Measurements from ENCODE around the gene ATAD2B.
A peak's percentile ranks its signal among the peaks of the same experiment; 100 is the strongest.

The ATAD2B gene

DNA sequence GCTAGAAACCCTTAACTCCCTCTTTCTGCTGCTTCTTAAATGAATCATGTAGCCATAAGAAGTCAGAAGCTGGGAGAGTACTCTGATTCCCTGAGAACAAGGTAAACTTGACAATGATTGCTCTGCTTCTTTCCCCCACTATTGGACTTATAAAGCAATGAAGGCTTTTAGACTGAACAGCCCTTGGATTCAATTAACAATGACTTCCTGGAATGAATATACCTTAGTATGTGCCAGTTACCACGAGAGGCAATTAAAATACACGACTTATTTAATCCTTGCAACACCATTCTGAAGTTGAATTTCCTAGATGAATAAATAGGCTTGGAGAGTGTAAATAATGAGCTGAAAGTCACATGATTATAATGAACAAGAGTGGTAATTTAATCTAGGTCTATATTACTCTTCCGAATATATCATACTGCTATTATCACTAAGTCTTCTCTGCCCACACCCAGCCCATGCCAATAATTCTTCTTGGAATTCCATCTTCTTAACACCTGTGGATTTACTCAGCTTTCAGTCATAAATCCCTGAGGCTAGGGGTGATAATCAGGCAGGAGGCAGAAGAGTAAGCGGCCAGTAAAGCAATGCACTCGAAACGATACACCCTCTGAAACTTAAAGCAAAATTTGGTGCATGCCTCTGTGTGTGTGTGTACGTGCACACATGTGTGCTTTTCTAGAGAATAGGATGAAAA is 170.2 kb downstream of the ATAD2B start:
- H3K9me3 ChIP-seq (ENCODE audit: control extremely low read depth in 1 of 5, control insufficient read depth in 4 of 5, insufficient read depth in 2 of 5, low read depth in 1 of 5, low read length in 4 of 5), result no peaks in the 10 kb centered on the region
- WGBS (ENCODE audit: insufficient coverage), result 100% methylated on average over 4 of the region's 7 CpGs
- H3K36me3 ChIP-seq (ENCODE audit: control insufficient read depth in 4 of 4, insufficient read depth in 4 of 4, low read length in 3 of 4), result peaks cover 13 to 41% (median 24%) of the 10 kb centered on the region in 4 experiments
- no peak overlapping the region for H3K4me3 ChIP-seq (ENCODE audit: control insufficient read depth in 1 of 7, extremely low read depth in 1 of 7, insufficient read depth in 4 of 7, low read depth in 2 of 7, low read length in 6 of 7)
- ChIA-PET POLR2A (interaction anchor here (0.6 kb wide), 1 partner anchor 48 kb away, joined by 3 read pairs; no protein-coding TSS in a partner anchor), CTCF (no interaction called here)
- H3K27ac ChIP-seq (ENCODE audit: insufficient read depth in 1 of 2, low read depth in 1 of 2, low read length in 2 of 2, poor library complexity in 1 of 2, severe bottlenecking in 2 of 2), result no peak overlapping the region
- DNase-seq, result no peak
- peaks cover 0 to 2% (median 0%) of the 10 kb centered on the region in 4 experiments for H3K4me1 ChIP-seq (ENCODE audit: control extremely low read depth in 1 of 4, control insufficient read depth in 4 of 4, insufficient read depth in 4 of 4, low read length in 3 of 4)
- no peaks in the 10 kb centered on the region for H3K27me3 ChIP-seq (replicated peaks in 2 of 5; ENCODE audit: control insufficient read depth in 4 of 5, insufficient read depth in 5 of 5, low read length in 4 of 5)

DNA sequence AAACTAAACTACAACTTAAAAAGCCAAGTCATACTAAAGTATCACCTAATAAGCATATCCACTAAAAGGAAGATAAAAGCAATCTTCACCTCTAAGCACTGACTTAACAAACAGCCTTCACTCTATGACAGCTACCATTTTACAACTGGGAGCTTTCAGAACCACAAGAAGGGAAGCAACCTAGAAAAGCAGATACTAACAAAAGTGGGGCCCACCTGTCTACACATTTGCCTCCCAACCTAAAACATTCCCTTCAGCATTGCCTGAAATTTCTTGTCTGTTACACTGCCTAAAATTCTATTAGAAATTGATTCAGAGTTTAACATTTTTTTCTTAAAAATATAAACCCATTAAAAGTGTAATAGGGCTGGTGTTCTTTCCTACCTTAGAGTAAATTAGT is 172.0 kb downstream of the ATAD2B start:
- CTCF ChIA-PET, result no interaction called here

DNA sequence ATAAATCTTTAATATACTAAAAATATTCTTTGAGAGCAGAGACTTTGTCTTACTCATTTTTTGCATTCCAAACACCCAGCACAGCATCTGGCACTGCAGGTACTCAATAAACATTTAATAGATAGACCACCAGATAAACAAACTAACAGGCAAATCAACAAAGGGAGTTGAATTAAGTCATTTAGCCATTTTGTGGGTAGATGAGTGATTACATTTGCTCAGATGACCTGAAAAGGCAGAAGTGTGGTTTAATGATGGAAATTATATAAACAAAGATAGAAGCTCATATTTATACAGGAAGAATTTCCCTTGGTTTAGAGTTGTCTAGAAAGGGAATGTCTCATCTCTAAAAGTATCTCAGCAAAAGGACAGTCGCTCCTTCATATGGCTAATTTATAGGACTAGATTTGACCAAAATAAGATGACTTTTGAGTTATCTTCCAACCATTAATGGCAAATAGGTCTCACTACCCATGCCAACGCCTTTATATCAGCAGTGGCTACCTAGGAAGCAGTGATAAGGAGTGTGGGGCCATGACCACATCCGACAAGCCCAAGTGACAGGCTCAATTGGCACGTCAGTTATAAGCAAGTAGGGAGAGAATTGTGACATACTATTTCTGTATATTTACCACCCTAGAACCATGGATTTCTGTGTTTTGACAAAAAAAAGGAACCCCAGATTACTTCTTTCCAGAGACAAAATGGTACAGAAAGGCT is 173.5 kb downstream of the ATAD2B start:
- POLR2A ChIA-PET, result no interaction called here
- H3K4me1 ChIP-seq (ENCODE audit: control extremely low read depth in 1 of 4, control insufficient read depth in 4 of 4, insufficient read depth in 4 of 4, low read length in 3 of 4), result no peaks in the 10 kb centered on the region
- no peak for DNase-seq
- no peak overlapping the region for H3K4me3 ChIP-seq (ENCODE audit: control insufficient read depth in 1 of 7, extremely low read depth in 1 of 7, insufficient read depth in 4 of 7, low read depth in 2 of 7, low read length in 6 of 7)
- H3K27me3 ChIP-seq (replicated peaks in 2 of 5; ENCODE audit: control insufficient read depth in 4 of 5, insufficient read depth in 5 of 5, low read length in 4 of 5), result no peaks in the 10 kb centered on the region
- H3K9me3 ChIP-seq (ENCODE audit: control extremely low read depth in 1 of 5, control insufficient read depth in 4 of 5, insufficient read depth in 2 of 5, low read depth in 1 of 5, low read length in 4 of 5), result no peaks in the 10 kb centered on the region
- H3K27ac ChIP-seq (ENCODE audit: insufficient read depth in 1 of 2, low read depth in 1 of 2, low read length in 2 of 2, poor library complexity in 1 of 2, severe bottlenecking in 2 of 2), result no peak overlapping the region
- 100% methylated on average over 2 of the region's 4 CpGs for WGBS (ENCODE audit: insufficient coverage)
- peaks cover 10 to 46% (median 35%) of the 10 kb centered on the region in 4 experiments for H3K36me3 ChIP-seq (ENCODE audit: control insufficient read depth in 4 of 4, insufficient read depth in 4 of 4, low read length in 3 of 4)
- CTCF ChIA-PET, result no interaction called here

More for the DNA sequence above, 172.0 kb downstream of the ATAD2B start:
- Histone ChIP-seq H3K27me3 (replicated peaks in 2 of 5; ENCODE audit: control insufficient read depth in 4 of 5, insufficient read depth in 5 of 5, low read length in 4 of 5) (no peaks in the 10 kb centered on the region), H3K4me3 (ENCODE audit: control insufficient read depth in 1 of 7, extremely low read depth in 1 of 7, insufficient read depth in 4 of 7, low read depth in 2 of 7, low read length in 6 of 7) (no peak overlapping the region), H3K27ac (ENCODE audit: insufficient read depth in 1 of 2, low read depth in 1 of 2, low read length in 2 of 2, poor library complexity in 1 of 2, severe bottlenecking in 2 of 2) (no peak overlapping the region), H3K36me3 (ENCODE audit: control insufficient read depth in 4 of 4, insufficient read depth in 4 of 4, low read length in 3 of 4) (peaks cover 13 to 53% (median 35%) of the 10 kb centered on the region in 4 experiments), H3K4me1 (ENCODE audit: control extremely low read depth in 1 of 4, control insufficient read depth in 4 of 4, insufficient read depth in 4 of 4, low read length in 3 of 4) (no peaks in the 10 kb centered on the region), H3K9me3 (ENCODE audit: control extremely low read depth in 1 of 5, control insufficient read depth in 4 of 5, insufficient read depth in 2 of 5, low read depth in 1 of 5, low read length in 4 of 5) (no peaks in the 10 kb centered on the region)
- no peak for DNase-seq
- POLR2A ChIA-PET, result no interaction called here

DNA sequence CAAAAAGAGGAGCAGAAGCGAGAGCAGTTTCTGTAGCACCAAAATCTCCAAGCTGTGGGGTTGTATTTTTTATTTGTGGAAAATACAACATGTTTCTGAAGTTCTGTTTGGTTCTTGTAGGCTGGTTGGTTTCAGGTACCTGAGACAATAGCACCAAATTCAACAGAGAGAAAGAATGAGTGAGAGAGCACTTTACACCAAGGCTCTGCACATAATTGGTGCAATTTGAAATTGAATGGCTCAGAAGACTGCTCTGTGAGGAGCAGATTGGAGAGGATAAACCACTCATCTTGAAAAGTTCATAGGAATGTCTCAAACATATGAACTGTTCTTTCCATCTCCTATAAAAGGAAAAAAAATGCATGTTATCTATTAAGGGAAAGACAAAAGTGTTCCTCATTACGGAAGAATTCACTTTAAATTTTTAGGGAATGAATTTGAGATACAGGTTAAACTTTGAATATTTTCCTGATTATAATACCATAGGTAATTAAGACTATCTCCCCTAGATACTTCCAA is 175.1 kb downstream of the ATAD2B start:
- Histone ChIP-seq H3K36me3 (ENCODE audit: control insufficient read depth in 4 of 4, insufficient read depth in 4 of 4, low read length in 3 of 4) (peaks cover 9 to 33% (median 24%) of the 10 kb centered on the region in 4 experiments), H3K4me1 (ENCODE audit: control extremely low read depth in 1 of 4, control insufficient read depth in 4 of 4, insufficient read depth in 4 of 4, low read length in 3 of 4) (no peaks in the 10 kb centered on the region), H3K4me3 (ENCODE audit: control insufficient read depth in 1 of 7, extremely low read depth in 1 of 7, insufficient read depth in 4 of 7, low read depth in 2 of 7, low read length in 6 of 7) (no peak overlapping the region), H3K27ac (ENCODE audit: insufficient read depth in 1 of 2, low read depth in 1 of 2, low read length in 2 of 2, poor library complexity in 1 of 2, severe bottlenecking in 2 of 2) (no peak overlapping the region), H3K9me3 (ENCODE audit: control extremely low read depth in 1 of 5, control insufficient read depth in 4 of 5, insufficient read depth in 2 of 5, low read depth in 1 of 5, low read length in 4 of 5) (no peaks in the 10 kb centered on the region), H3K27me3 (replicated peaks in 2 of 5; ENCODE audit: control insufficient read depth in 4 of 5, insufficient read depth in 5 of 5, low read length in 4 of 5) (no peaks in the 10 kb centered on the region)
- ChIA-PET CTCF (interaction anchor here (1.4 kb wide), 1 partner anchor 8 kb away, joined by 3 read pairs; no protein-coding TSS in a partner anchor), POLR2A (no interaction called here)
- 83% methylated on average over 1 of the region's 2 CpGs for WGBS (ENCODE audit: insufficient coverage)
- DNase-seq, result no peak

DNA sequence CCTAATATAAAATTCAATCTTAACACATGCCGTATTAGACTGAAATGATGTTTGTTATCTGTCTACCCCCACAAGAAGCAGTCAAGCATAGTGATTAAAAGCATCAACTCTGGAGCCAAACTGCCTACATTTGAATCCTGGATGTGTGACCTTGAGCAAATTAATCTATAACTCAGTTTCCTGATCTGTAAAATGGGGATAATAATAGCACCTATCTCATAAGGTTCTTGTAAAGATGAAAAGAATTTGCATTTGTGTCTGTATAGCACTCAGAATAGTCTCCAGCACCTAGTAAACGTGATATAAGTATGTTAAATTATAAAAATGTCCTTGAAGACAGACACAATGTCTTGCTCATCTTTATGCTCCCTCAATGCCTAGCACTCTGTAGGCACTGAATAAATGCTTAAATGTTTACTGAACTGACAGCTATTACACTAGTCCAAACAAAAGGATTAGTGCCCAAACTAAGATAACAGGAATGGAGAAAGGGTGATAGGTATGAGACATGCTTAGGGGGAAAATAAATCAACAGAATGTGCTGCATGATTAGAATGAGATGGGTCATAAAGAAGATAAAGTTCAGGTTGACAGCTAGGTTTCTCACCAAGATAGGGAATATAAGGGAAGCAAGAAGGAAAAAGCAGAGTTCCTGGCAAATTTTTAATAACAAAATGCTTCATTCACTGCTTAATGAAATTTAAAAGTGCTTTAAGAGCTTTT is 180.6 kb downstream of the ATAD2B start:
- H3K9me3 ChIP-seq (ENCODE audit: control extremely low read depth in 1 of 5, control insufficient read depth in 4 of 5, insufficient read depth in 2 of 5, low read depth in 1 of 5, low read length in 4 of 5), result no peaks in the 10 kb centered on the region
- 100% methylated on average over 1 of the region's 2 CpGs for WGBS (ENCODE audit: insufficient coverage)
- ChIA-PET POLR2A (no interaction called here), CTCF (no interaction called here)
- no peak overlapping the region for H3K27ac ChIP-seq (ENCODE audit: insufficient read depth in 1 of 2, low read depth in 1 of 2, low read length in 2 of 2, poor library complexity in 1 of 2, severe bottlenecking in 2 of 2)
- no peaks in the 10 kb centered on the region for H3K27me3 ChIP-seq (replicated peaks in 2 of 5; ENCODE audit: control insufficient read depth in 4 of 5, insufficient read depth in 5 of 5, low read length in 4 of 5)
- H3K4me3 ChIP-seq (ENCODE audit: control insufficient read depth in 1 of 7, extremely low read depth in 1 of 7, insufficient read depth in 4 of 7, low read depth in 2 of 7, low read length in 6 of 7), result no peak overlapping the region
- H3K4me1 ChIP-seq (ENCODE audit: control extremely low read depth in 1 of 4, control insufficient read depth in 4 of 4, insufficient read depth in 4 of 4, low read length in 3 of 4), result no peaks in the 10 kb centered on the region
- no peak for DNase-seq
- peaks cover 0 to 10% (median 8%) of the 10 kb centered on the region in 4 experiments for H3K36me3 ChIP-seq (ENCODE audit: control insufficient read depth in 4 of 4, insufficient read depth in 4 of 4, low read length in 3 of 4)

DNA sequence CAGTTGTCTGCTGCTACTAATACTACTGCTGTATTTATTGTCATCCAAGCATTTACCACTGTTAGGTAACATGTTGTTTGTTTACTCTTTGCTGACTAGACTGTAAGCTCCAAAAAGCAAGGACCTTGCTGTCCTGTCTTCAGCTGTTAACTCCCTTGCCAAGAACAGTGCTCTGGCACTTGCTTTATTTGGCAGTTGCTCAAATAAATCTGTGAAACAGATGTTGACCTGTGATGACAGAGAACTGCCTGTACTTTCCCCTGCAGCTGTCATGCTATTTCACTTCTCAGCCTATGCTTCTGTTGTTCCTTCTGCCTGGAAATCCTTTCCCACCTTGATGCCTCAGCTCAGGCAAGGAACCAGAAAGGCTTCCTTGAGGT is 181.2 kb downstream of the ATAD2B start:
- DNase-seq, result peak in 2 of 3 donors; percentile 21 to 39
- POLR2A ChIA-PET, result no interaction called here
- Histone ChIP-seq H3K27me3 (replicated peaks in 2 of 5; ENCODE audit: control insufficient read depth in 4 of 5, insufficient read depth in 5 of 5, low read length in 4 of 5) (no peaks in the 10 kb centered on the region), H3K4me1 (ENCODE audit: control extremely low read depth in 1 of 4, control insufficient read depth in 4 of 4, insufficient read depth in 4 of 4, low read length in 3 of 4) (no peaks in the 10 kb centered on the region), H3K9me3 (ENCODE audit: control extremely low read depth in 1 of 5, control insufficient read depth in 4 of 5, insufficient read depth in 2 of 5, low read depth in 1 of 5, low read length in 4 of 5) (no peaks in the 10 kb centered on the region), H3K4me3 (ENCODE audit: control insufficient read depth in 1 of 7, extremely low read depth in 1 of 7, insufficient read depth in 4 of 7, low read depth in 2 of 7, low read length in 6 of 7) (no peak overlapping the region), H3K36me3 (ENCODE audit: control insufficient read depth in 4 of 4, insufficient read depth in 4 of 4, low read length in 3 of 4) (peaks cover 0 to 6% (median 6%) of the 10 kb centered on the region in 4 experiments), H3K27ac (ENCODE audit: insufficient read depth in 1 of 2, low read depth in 1 of 2, low read length in 2 of 2, poor library complexity in 1 of 2, severe bottlenecking in 2 of 2) (no peak overlapping the region)
- CTCF ChIA-PET, result no interaction called here
